ENCODE data around the gene HADHA.

HADHA gene

DNA sequence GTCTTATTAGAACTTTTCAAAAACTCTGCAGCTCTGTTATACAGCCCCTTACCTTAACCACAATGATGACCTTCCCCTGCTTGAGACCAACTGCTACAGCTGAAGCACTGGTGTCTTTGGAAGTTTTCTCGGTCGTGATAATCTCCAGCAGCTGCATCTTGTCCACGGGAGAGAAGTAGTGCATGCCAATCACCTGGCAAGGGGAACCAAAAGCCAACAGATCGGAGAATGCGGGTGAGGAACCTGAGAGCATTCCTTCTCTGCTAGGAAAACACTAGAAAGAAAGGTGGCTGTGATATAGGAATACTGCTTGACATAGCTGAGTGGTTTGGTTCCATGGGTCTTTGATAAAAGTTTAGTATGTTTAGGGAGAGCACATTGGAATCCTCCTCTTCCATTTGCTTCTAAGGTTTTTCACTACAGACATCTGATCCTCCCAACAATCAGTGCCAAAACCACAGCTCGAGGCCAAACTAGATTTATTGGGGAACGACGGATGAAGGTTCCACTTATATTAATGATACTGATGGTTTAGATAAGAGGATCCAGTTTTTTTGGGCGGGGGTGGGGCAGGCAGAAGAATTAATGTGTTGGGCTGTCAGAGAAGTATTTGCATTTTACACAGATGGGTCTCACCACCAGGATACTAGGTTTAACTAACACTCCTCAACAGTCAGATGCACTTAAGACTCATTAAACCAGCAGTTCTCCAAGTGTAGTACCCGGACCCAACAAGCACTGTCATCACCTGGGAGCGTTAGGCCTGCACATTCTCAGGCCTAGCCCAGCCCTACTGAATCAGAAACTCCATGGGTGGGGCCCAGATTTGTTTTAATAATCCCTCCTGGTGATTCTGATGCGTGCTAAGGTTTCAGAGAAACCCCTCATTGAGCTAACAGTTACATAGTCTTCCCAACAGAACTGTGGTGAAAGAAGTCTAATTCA is 49.1 kb downstream of the HADHA start:
- H3K4me3 ChIP-seq (ENCODE audit: low read depth, low read length) = no peak overlapping the region
- no peak for DNase-seq (ENCODE audit: low read depth)
- TF ChIP-seq, protein P1, sequence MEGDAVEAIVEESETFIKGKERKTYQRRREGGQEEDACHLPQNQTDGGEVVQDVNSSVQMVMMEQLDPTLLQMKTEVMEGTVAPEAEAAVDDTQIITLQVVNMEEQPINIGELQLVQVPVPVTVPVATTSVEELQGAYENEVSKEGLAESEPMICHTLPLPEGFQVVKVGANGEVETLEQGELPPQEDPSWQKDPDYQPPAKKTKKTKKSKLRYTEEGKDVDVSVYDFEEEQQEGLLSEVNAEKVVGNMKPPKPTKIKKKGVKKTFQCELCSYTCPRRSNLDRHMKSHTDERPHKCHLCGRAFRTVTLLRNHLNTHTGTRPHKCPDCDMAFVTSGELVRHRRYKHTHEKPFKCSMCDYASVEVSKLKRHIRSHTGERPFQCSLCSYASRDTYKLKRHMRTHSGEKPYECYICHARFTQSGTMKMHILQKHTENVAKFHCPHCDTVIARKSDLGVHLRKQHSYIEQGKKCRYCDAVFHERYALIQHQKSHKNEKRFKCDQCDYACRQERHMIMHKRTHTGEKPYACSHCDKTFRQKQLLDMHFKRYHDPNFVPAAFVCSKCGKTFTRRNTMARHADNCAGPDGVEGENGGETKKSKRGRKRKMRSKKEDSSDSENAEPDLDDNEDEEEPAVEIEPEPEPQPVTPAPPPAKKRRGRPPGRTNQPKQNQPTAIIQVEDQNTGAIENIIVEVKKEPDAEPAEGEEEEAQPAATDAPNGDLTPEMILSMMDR (conservative IDR thresholded peaks at IDR 0.05; ENCODE audit: low read depth, low read length) = no peak

DNA sequence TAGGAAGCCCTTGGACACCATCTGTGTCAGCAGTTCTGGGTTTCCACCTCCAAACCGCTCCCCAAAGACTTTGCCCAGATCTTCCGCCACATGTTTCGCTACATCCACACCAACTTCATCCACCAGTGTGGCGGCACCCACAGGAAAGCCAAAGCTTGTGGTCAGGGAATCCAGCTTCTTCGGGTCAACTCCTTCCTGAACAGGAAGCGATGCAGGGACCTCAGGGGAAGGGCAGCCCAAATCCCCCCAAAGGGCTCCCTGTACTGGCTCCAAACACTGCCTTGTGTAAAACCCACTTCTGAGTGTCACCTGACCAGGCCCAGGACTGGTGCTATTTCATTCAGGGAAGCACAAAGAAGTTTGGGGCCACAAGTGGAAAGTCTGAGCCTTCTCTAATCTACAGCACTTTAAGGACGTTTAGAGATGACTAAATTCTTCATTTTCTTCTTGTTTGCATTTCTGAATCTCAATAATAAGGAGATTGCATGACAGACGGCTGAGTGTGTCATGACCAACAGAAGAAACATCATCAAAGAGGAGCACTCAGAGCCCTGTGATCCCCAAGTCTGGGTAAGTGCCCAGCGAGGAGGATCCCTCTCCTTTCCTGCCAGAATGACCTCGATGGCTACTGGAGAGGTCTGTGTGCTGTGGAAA is 50.7 kb downstream of the HADHA start:
- TF ChIP-seq, protein P1 (conservative IDR thresholded peaks at IDR 0.05; ENCODE audit: low read depth, low read length) = no peak
- DNase-seq (ENCODE audit: low read depth) = no peak
- H3K4me3 ChIP-seq (ENCODE audit: low read depth, low read length) = no peak overlapping the region

DNA sequence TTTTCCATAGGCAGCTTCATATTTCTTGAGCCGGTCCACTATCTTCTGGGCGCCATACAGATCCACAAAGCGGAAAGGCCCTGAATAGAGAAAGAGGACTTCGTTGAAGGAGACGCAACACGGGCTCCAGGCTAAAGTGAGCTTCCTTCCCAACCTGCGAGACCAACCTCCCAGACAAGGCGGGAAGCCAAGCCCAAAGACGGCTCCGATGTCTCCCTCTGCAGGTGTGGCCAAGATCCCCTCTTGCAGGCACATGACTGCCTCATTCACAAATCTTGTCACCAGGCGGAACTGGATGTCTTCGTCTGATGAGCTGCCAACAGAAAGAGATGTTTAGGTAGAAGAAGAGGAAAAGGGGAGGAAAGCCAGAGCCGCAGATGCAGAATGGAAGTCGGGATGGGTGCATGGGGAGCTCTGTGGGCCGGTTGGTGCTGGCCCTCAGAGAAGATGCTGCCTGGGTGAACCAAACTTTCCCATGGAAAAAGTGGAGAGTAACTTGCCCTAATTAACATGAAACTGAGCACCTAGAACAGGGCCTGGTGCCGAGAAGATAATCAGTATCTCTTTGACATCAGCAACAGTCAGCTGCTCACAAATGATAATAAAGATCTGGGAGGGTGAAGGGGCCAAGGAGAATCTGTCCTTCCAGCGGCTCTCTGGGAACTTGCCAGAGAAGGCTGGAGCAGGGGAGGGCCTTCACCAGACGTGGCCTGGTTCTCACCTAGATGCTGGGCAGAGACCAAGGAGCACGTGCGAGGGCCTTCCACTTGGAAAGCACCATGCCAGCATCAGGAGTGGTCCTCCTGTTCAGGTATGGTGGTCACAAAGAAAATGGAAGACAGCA is 52.9 kb downstream of the HADHA start:
- TF ChIP-seq, protein P1 (conservative IDR thresholded peaks at IDR 0.05; ENCODE audit: low read depth, low read length) = no peak
- no peak for DNase-seq (ENCODE audit: low read depth)
- no peak overlapping the region for H3K4me3 ChIP-seq (ENCODE audit: low read depth, low read length)

DNA sequence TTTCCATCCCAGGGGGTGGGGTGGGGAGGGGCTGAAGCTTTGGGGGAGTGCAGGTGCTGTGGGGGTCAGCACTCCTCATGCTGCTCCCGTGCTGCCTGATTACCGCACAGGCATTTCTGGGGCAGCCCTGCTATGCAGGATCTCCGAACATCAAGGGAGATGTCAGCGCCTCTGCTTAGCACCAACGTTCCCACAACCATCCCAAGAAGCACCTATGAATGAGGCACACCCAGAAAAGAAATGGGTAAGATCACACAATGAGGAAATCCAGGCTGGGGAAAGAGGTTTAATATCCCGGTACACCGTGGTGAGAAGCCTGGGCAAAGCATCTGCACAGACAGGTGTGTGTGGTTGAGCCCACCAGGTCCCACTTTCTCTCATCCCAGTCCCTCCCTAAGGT is 54.1 kb downstream of the HADHA start:
- TF ChIP-seq, protein P1 (conservative IDR thresholded peaks at IDR 0.05; ENCODE audit: low read depth, low read length) = no peak
- H3K4me3 ChIP-seq (ENCODE audit: low read depth, low read length) = no peak overlapping the region
- DNase-seq (ENCODE audit: low read depth) = no peak

DNA sequence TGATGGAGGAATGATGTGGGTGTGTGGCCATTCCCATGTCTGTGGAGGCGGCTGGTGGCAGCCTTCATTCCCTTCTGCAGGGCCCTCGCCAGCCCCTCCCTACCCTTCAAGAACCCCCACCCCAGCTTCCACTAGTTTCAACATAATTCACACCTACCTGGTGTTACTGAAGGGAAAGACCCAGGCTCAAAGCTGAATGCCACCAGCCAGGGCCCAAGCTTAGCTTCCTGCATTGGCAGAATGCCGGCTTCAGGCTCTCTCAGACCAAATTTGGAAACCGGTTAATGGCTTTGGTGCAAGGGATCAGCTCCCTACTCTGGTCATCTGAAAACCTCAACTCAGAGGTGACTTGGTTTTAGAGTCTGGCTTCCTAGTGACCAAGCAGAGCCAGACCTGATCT is 54.7 kb downstream of the HADHA start:
- no peak for DNase-seq (ENCODE audit: low read depth)
- no peak overlapping the region for H3K4me3 ChIP-seq (ENCODE audit: low read depth, low read length)
- TF ChIP-seq, protein P1 (conservative IDR thresholded peaks at IDR 0.05; ENCODE audit: low read depth, low read length) = no peak

DNA sequence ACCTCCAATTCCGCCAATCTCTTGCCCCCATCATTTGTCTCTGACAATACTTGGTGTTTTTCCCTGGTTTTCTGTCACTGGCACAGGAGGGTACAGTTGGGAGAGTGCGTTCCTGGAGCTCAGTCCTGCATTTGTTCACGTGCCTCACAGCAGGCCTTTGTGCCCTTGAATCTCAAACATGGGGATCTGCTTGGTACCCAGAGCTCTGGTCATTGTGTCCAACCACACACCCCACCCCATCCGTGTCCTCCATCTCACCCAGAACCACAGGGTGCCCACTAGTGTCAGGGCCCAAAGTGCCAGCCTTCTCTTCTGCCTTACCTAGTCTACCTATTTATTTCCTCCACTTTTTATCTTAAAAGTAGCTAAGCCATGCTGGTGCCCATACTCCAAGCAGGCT is 55.3 kb downstream of the HADHA start:
- TF ChIP-seq, protein P1 (conservative IDR thresholded peaks at IDR 0.05; ENCODE audit: low read depth, low read length) = no peak
- no peak overlapping the region for H3K4me3 ChIP-seq (ENCODE audit: low read depth, low read length)
- DNase-seq (ENCODE audit: low read depth) = no peak

Measured in choroid plexus epithelial cell (primary cell).